B cell (primary cell): ENCODE data around the gene ARHGEF39. TPM values are rescaled to one million over a fixed set of nuclear protein-coding genes. Genes with fewer than 3 reads are reported as not detected.

Experiments used
- ATAC-seq: fragments of 200-7000 bp; cut with Tn5 transposase; one replicate; pipeline ENCODE4 v1.10.0; 2021; ENCODE audit warnings: low read depth, mild to moderate bottlenecking, moderate number of reproducible peaks, moderate library complexity
- CTCF ChIA-PET: fragments of 350-600 bp; sonication (Branson Sonifier 250); formaldehyde crosslinking; loops from one replicate; lab custom pipeline; 2021; ENCODE audit warnings: antibody characterized with exemption, inconsistent platforms; lab: Charles Lee
- POLR2A ChIA-PET: fragments of 350-600 bp; sonication (Branson Sonifier 250); formaldehyde crosslinking; loops from one replicate; lab custom pipeline; 2021; ENCODE audit warnings: antibody characterized with exemption; lab: Charles Lee
- DNase-seq: peaks from one replicate; pipeline ENCODE4 v3.0.0; 2013
- H2AFZ ChIP-seq: 2 replicates; pipeline ENCODE4 v1.6.1; 2012; ENCODE audit warnings: mild to moderate bottlenecking, low read depth, low read length; ENCODE audit not compliant: insufficient read depth, poor library complexity, severe bottlenecking
- H3K27ac ChIP-seq, 2 donors: 1 replicate in 1 of 2; 2 replicates in 1 of 2; pipeline ENCODE4 v1.5.1; 2012 to 2013; ENCODE audit warnings: low read length in 2 of 2, mild to moderate bottlenecking in 2 of 2, moderate library complexity in 1 of 2
- H3K27me3 ChIP-seq, 4 experiments: fragments of 200-600 bp in 1 of 4; sonication (generic) in 1 of 4; replicated peaks in 1 of 4; 1 replicate in 2 of 4; 2 replicates in 2 of 4; pipeline versions ENCODE4 v1.6.1 to v1.7.0; 2013 to 2016; ENCODE audit warnings: low read length in 3 of 4, mild to moderate bottlenecking in 2 of 4, mixed read lengths in 1 of 4, moderate library complexity in 1 of 4; ENCODE audit not compliant: insufficient read depth in 4 of 4, control insufficient read depth in 3 of 4; ENCODE audit errors: control extremely low read depth in 1 of 4
- H3K36me3 ChIP-seq, 2 experiments: replicated peaks in 1 of 2; 1 replicate in 1 of 2; 2 replicates in 1 of 2; pipeline versions ENCODE4 v1.6.1 to v1.7.1; 2013; ENCODE audit warnings: low read length in 1 of 2; ENCODE audit not compliant: insufficient read depth in 2 of 2, control insufficient read depth in 1 of 2; ENCODE audit errors: control extremely low read depth in 1 of 2, extremely low read depth in 1 of 2
- H3K4me1 ChIP-seq, 2 donors: fragments of 200-600 bp in 1 of 2; sonication (generic) in 1 of 2; 1 replicate in 1 of 2; 2 replicates in 1 of 2; pipeline versions ENCODE4 v1.5.1 to v1.6.1; 2013 to 2017; ENCODE audit warnings: low read length in 2 of 2; ENCODE audit not compliant: control insufficient read depth in 2 of 2, insufficient read depth in 2 of 2
- H3K4me2 ChIP-seq: replicated peaks from 2 replicates; pipeline ENCODE3; 2012; ENCODE audit warnings: mild to moderate bottlenecking, low read depth, low read length; ENCODE audit not compliant: poor library complexity, severe bottlenecking
- H3K4me3 ChIP-seq, 5 experiments: fragments of 200-600 bp in 1 of 5; sonication (generic) in 1 of 5; 1 replicate in 3 of 5; 2 replicates in 2 of 5; pipeline versions ENCODE4 v1.5.1 to v1.7.0; 2011 to 2016; ENCODE audit warnings: low read length in 4 of 5, mild to moderate bottlenecking in 4 of 5, low read depth in 2 of 5, control low read depth in 1 of 5, moderate library complexity in 1 of 5; ENCODE audit not compliant: insufficient read depth in 1 of 5; ENCODE audit errors: control extremely low read depth in 1 of 5, extremely low read depth in 1 of 5
- H3K79me2 ChIP-seq: fragments of 200-600 bp; sonication (generic); one replicate; pipeline ENCODE4 v1.6.0; 2016; ENCODE audit warnings: low read length; ENCODE audit not compliant: control insufficient read depth, insufficient read depth
- H3K9ac ChIP-seq: fragments of 200-600 bp; sonication (generic); 2 replicates; pipeline ENCODE4 v1.6.1; 2017; ENCODE audit warnings: mild to moderate bottlenecking, low read length, moderate library complexity
- H3K9me3 ChIP-seq, 3 donors: one replicate each; pipeline versions ENCODE4 v1.6.1 to v1.7.1; 2013; ENCODE audit warnings: low read length in 2 of 3; ENCODE audit not compliant: control insufficient read depth in 2 of 3, insufficient read depth in 1 of 3; ENCODE audit errors: control extremely low read depth in 1 of 3
- H4K20me1 ChIP-seq: 2 replicates; pipeline ENCODE4 v1.6.0; 2012; ENCODE audit warnings: mild to moderate bottlenecking, low read length; ENCODE audit not compliant: insufficient read depth, control insufficient read depth, poor library complexity, severe bottlenecking
- H3K27ac Mint-ChIP-seq: one replicate; pipeline ENCODE4 v1.8.0; 2021; ENCODE audit warnings: mixed read lengths
- H3K27me3 Mint-ChIP-seq: one replicate; pipeline ENCODE4 v1.8.0; 2021; ENCODE audit warnings: mixed read lengths
- H3K4me1 Mint-ChIP-seq: one replicate; pipeline ENCODE4 v1.8.0; 2021; ENCODE audit warnings: mixed read lengths
- H3K4me3 Mint-ChIP-seq: one replicate; pipeline ENCODE4 v1.8.0; 2021; ENCODE audit warnings: mixed read lengths
- H3K9me3 Mint-ChIP-seq: one replicate; pipeline ENCODE4 v1.8.0; 2022; ENCODE audit warnings: mixed read lengths; ENCODE audit not compliant: insufficient read depth
- CTCF ChIP-seq: fragments of 200-600 bp; IDR thresholded peaks from one replicate; pipeline ENCODE4 v1.8.0; 2022; ENCODE audit warnings: antibody characterized with exemption, mild to moderate bottlenecking
- EZH2 ChIP-seq: IDR thresholded peaks from 2 replicates; pipeline ENCODE4 v1.6.1; 2012; ENCODE audit warnings: borderline replicate concordance, low read depth, mild to moderate bottlenecking, moderate library complexity, low read length; ENCODE audit not compliant: insufficient read depth, poor library complexity, severe bottlenecking
- WGBS: methylation state at CpG from one replicate; pipeline ENCODE4 v1.1.5; 2013; ENCODE audit warnings: missing lambda C conversion rate; ENCODE audit not compliant: insufficient coverage; 5-methylcytosine and 5-hydroxymethylcytosine counted together
- intact Hi-C: fragments of 100-400 bp; cut with micrococcal nuclease; formaldehyde crosslinking; loops from one replicate; pipeline ENCODE4 v1.10.0; 2022
- polyA plus RNA-seq: library from polyadenylated mRNA; depleted of rRNA; stranded (reverse); fragments of >200 nt; gene quantifications from 2 replicates; pipeline ENCODE4 v1.2.3, GENCODE V29; 2012
- total RNA-seq, 2 donors: library from RNA; stranded (reverse); fragments of 120-200 nt in 1 of 2; gene quantifications; 1 replicate in 1 of 2; 2 replicates in 1 of 2; pipeline versions ENCODE4 v1.2.3 to v1.2.4, GENCODE V29; 2013 to 2022

The ARHGEF39 gene
- total and polyA plus RNA-seq, 2 donors (not counting 1 experiment from before 2014, with no cell fraction given), result 0.40 to 0.62 TPM

DNA sequence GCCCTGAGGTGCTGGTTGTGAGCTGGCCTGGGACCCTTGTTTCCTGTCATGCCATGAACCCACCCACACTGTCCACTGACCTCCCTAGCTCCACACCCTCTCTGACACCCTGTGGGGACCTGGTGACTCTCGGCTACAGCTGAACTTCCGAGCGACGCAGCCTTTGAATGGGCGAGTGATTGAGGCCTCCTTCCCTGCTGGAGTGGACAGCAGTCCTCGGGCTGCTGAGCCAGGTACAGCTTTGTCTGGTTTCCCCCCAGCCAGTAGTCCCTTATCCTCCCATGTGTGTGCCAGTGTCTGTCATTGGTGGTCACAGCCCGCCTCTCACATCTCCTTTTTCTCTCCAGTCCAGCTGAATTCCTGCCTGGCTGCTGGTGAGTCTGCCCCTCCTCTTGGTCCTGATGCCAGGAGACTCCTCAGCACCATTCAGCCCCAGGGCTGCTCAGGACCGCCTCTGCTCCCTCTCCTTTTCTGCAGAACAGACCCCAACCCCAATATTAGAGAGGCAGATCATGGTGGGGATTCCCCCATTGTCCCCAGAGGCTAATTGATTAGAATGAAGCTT lies 14.9 kb upstream of the ARHGEF39 start:
- no peak overlapping the region for H3K27ac ChIP-seq
- no peak overlapping the region for H3K27ac Mint-ChIP-seq
- H3K4me1 ChIP-seq, result peaks cover 24 to 36% of the 10 kb centered on the region in 2 donors
- intact Hi-C loops, result no loop called here
- H3K4me1 Mint-ChIP-seq, result peaks cover 30% of the 10 kb centered on the region
- H4K20me1 ChIP-seq, result no peaks in the 10 kb centered on the region
- H3K4me3 ChIP-seq, result peak overlapping the region in 1 of 5 experiments; percentile 28
- H2AFZ ChIP-seq, result no peak overlapping the region
- POLR2A ChIA-PET, result interaction anchor here (0.6 to 1.7 kb wide), 4 partner anchors 10 to 30 kb away, joined by 3 to 7 read pairs (median 3); partner anchors contain the start of genes CCDC107 and RMRP
- H3K27me3 Mint-ChIP-seq, result peaks cover 4% of the 10 kb centered on the region
- peaks cover 0 to 4% (median 0%) of the 10 kb centered on the region in 3 donors for H3K9me3 ChIP-seq
- H3K36me3 ChIP-seq, result no peaks in the 10 kb centered on the region
- CTCF ChIA-PET, result interaction anchor here (1.4 to 3.7 kb wide), 5 partner anchors 9 to 22 kb away, joined by 4 to 34 read pairs (median 7); partner anchors contain the start of genes ARHGEF39, CCDC107, RMRP and TPM2
- H3K4me2 ChIP-seq, result peak overlapping the region; percentile 53
- DNase-seq (no peak), ATAC-seq (no peak)
- no peak overlapping the region for H3K9ac ChIP-seq
- no peaks in the 10 kb centered on the region for H3K79me2 ChIP-seq
- peaks cover 0 to 14% (median 3%) of the 10 kb centered on the region in 4 experiments for H3K27me3 ChIP-seq
- TF ChIP-seq CTCF (no peak), EZH2 (no peak)
- H3K9me3 Mint-ChIP-seq, result no peaks in the 10 kb centered on the region
- 91% methylated on average over 7 of the region's 8 CpGs for WGBS
- no peak overlapping the region for H3K4me3 Mint-ChIP-seq

GRCh38 chr9:35679091-35679490 lies 14.1 kb upstream of the ARHGEF39 start:
- peaks cover 24 to 36% of the 10 kb centered on the region in 2 donors for H3K4me1 ChIP-seq
- Mint-ChIP-seq H3K27ac (peak overlapping the region; percentile 73), H3K27me3 (peaks cover 9% of the 10 kb centered on the region), H3K4me3 (no peak overlapping the region), H3K9me3 (no peaks in the 10 kb centered on the region), H3K4me1 (peaks cover 35% of the 10 kb centered on the region)
- no peaks in the 10 kb centered on the region for H4K20me1 ChIP-seq
- no peaks in the 10 kb centered on the region for H3K79me2 ChIP-seq
- ChIA-PET POLR2A (interaction anchor here (1.1 kb wide), 1 partner anchor 19 kb away, joined by 3 read pairs; no protein-coding TSS in a partner anchor), CTCF (interaction anchor here (0.6 to 3.7 kb wide), 5 partner anchors 10 to 647 kb away, joined by 3 to 34 read pairs (median 7); partner anchors contain the start of genes ARHGEF39 and TPM2)
- no peak overlapping the region for H2AFZ ChIP-seq
- intact Hi-C loops, result no loop called here
- no peaks in the 10 kb centered on the region for H3K36me3 ChIP-seq
- ATAC-seq, result no peak
- no peak overlapping the region for H3K27ac ChIP-seq
- DNase-seq, result no peak
- H3K27me3 ChIP-seq, result peaks cover 0 to 14% (median 3%) of the 10 kb centered on the region in 4 experiments
- peaks cover 0 to 4% (median 0%) of the 10 kb centered on the region in 3 donors for H3K9me3 ChIP-seq
- H3K4me2 ChIP-seq, result no peak overlapping the region
- H3K4me3 ChIP-seq, result no peak overlapping the region
- WGBS, result 100% methylated on average over 3 of the region's 5 CpGs
- H3K9ac ChIP-seq, result no peak overlapping the region
- TF ChIP-seq CTCF (no peak), EZH2 (no peak)
